HG03571 (cell line): ENCODE measurements around the gene HOMEZ.
"Not testable (repeated sequence)": the region's sequence is repeated elsewhere in the genome, so short reads cannot be mapped to it uniquely, and the experiment has no call there.

Experiments used
- ATAC-seq: cut with Tn5 transposase; IDR thresholded peaks from one replicate; pipeline ENCODE4 v1.9.1; 2021; ENCODE audit not compliant: unreplicated experiment

HOMEZ gene

DNA sequence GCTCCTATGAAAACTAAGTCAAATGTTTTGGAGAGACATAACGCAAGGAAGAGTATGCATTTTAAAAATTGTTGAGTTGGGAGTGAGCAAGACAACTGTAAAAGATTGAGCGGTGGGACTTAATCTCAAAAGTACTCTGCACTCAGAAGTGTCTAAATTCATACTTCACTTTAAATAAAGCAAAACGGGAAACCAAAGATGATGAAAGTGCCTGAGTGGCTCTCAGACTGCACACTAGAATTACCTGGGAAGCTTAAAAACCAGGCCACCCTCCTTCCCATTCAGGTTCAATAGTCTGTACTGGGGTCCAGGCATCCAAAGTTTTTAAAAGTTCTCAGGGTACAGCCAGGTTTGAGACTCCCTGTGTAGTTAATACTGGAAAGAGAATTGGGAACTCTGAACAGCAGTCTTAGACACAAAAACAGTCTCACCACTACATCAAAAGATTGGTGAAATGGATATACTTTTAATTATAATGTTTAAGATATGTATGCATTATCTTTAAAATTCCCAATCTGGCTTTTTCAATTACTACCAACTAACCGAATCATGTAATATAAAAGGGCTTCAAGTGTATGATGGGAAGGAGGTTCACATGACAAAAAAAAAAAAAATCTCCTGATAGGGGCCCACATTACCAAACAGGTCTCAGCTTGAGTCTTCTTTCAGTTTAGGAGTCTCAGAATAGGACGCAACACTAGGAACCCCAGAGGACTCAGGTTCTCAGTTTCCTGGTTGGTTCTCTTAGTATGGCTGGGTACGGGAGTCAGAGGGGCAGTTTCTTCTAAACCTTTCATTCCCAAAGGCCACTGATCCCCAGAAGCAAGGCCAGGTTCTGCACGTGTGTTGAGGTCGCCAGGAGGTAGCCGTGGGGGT is 1.0 kb downstream of the HOMEZ start:
- ATAC-seq, result no peak

DNA sequence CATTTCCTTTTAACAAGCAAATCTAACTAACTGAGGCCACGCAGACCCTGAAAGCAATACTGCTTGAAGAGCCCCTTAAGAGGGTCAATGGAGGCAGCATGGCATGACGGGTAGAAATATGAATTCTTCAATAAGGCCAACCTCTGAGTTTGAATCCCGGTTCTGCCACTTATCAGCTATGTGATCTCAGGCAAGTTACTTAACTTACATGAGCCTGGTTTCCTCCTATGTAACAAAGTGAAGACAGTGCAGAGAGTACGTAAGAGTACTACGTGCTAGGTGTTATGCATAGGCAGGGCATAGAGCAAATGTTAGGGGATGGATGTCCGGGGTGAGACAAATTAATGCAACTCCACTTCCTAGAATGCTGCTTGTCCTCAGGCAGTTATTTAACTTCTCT is 4.7 kb downstream of the HOMEZ start:
- ATAC-seq, result no peak

DNA sequence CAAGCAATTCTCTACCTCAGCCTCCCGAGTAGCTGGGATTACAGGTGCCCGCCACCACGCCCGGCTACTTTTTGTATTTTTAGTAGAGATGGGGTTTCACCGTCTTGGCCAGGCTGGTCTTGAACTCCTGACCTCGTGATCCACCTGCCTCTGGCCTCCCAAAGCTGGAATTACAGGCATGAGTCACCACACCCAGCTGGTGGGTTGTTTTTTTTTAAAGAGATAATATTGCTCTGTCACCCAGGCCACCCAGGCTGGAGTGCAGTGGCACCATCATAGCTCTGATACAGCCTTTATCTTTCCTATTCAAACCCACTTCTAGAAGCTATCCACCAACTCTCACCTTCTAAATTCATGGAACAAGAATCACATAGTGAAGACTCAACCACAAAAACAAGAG is 8.0 kb downstream of the HOMEZ start:
- ATAC-seq, result not testable (repeated sequence)

DNA sequence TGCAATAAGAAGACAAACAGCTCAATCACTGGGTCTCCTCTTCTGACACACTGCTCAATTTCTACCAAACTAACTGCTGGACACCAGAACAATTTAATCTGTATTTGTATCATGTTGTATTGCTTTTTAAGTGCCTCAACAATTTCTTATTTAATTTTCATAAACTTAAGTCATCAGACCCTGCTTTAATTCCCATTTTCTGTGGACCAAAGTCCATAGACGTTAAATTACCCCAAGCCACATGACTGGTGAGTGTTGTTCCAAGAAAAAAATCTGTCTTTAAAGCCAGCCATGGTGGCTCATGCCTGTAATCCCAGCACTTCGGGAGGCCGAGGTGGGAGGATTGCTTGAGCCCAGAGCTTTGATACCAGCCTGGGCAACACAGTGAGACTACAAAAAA is 8.7 kb downstream of the HOMEZ start:
- ATAC-seq, result no peak

DNA sequence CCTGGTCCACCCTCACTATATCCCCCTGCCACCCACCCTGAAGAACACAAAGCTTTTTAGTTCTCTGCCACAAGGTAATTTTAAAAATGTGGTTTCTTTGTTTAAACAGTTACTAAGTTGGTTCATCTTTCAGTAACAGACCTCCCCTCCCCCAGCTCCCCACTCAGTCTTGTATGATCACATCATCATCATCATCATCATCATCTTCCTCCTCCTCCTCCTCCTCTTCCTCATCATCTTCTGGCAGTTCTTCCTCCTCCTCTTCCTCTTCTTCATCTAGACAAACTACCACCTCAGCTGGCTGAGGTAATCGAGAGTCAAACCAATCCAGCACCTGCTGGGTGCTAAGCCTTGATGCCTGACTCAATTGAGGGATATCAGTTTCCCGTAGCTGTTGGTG is 10.5 kb downstream of the HOMEZ start:
- ATAC-seq, result no peak

DNA sequence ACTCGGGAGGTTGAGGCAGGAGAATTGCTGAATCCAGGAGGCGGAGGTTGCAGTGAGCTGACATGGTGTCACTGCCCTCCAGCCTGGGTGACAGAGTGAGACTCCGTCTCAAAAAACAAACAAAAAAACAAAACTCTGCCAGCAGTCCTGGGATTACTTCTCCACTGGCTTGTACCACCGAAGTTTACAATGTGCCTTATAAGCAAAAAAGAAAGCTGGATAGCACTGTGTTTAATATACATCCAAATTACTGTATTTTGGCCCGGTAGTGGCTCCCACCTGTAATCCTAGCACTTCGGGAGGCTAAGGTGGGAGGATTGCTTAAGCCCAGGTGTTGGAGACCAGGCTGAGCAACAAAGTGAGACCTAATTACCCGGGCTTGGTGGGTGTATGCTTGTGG is 16.7 kb downstream of the HOMEZ start:
- ATAC-seq, result no peak

DNA sequence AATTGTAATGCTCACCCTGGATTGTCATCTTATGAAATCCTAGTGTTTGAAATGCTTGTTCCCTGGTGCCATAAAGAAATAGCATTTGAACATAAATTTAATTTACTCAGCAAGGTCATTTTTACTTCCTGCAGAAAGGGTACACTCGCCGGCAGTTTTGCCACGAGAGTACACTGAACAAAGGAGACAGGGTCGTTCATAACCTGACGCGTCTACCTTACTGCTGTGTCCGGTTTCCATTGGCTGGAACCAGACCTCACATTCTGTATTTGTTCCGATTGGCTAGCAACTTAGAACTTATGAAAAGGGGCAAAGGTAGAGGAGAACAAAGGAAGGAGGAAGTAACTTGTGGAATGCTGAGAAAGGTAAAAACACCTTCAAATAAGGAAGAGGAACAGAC is 25.1 kb downstream of the HOMEZ start:
- ATAC-seq, result not testable (repeated sequence)

DNA sequence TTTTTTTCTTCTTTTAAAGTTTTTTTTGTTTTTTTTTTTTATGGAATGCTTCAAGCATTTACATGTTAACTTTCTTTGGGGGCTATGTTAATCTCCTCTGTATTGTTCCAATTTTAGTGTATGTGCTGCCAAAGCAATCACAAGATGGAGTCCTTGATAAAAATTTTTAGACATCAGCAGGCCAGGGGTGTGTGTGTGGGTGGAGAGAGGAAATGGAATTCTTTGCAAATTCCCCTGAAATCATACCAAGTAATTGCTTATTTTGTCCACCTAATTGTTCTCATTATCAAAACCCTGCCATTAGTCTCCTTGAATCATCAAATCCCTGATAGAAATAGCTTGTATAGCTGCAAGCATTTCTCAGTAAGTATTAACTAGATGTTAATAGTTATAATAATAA is 26.5 kb downstream of the HOMEZ start:
- no peak for ATAC-seq

DNA sequence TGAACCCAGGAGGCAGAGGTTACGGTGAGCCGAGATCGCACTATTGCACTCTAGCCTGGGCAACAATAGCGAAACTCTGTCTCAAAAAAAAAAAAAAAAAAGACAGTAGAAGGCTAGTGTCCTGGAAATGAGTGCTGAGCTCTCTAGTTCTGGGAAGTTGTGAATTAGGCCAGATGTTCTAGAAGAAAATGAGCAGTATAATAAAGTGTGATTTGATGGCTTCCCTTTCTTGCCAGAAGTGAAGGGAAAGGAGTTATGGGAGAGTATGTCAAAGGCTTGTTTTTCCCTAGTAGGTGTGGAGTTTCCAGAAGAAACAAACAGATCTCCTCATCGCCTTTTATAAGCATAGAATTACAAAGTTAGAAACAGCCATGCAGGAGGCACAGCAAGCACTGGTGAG is 27.7 kb downstream of the HOMEZ start:
- no peak for ATAC-seq

DNA sequence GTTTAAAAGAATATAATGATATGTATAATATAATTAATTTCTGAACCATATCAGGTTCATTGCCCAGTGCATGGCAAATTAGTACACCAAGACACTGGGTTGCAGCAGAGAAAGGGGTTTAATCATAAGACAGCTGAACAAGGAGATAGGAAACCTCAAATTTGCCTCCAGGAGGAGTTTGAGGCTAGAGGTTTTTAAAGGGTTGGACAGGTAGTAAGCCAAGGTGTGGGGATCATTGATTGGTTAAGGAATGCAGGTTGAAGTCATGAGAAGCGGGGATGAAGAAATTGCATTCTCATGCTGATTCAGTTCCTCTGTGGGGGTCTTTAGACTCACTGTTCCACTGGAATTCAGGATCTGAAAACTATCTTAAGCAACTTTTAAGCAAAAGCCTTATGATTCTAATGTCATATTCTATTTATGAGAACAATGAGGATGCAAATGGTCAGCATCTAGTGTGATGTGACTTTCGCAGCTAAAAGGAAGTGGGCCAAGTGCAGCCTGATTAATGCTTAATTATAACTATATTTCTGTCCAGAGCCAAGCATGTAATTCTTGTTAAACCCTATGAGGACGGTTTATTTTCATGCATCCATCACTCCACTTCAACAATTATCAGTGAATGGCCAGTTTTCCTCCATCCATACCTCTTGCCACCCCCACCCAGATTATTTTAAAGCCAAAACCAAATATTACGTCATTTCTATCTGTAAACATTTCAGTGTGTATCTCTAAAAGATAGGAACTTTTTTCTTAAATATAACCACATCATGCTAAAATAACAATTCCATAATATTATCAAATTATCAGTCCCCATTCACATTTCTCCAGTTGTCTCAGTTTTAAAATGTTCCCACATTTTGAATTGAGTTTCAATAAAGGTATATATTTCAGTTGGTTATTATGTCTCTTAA is 33.3 kb downstream of the HOMEZ start:
- no peak for ATAC-seq

DNA sequence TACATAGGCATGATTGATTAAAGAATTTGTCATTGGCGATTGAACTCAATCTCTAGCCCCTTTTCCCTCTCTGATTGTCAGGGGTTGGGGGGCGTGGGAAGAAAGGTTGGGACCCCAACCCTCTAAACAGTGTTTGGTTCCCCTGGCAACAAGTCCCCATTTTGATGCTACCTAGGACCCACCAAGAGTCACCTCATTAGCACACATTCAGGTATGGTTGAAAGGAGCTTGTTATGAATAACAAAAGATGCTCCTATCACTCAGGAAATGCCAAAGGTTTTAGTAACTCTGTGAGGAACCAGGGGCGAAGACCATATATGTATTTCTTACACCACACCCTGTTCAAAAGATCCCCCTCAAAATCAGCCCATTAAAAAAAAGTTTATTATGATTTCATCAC is 33.9 kb downstream of the HOMEZ start:
- no peak for ATAC-seq

DNA sequence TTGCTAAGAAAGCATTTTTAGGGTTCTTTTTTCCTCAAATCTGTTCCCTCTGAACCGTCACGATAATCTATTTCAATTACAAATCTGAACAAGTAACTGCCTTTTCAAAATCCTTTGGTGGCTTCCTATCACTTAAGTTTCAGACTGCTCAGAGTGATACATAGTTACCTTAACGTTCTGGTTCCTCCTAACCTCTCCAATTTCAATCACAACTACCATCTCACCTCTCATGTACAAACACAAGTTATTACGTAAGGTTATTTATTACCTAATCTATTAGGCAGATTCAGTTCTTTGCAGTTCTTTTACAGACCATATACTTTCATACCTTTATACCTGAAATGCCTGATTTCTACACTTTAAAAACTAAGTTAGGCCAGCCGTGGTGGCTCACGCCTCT is 36.1 kb downstream of the HOMEZ start:
- ATAC-seq, result no peak

DNA sequence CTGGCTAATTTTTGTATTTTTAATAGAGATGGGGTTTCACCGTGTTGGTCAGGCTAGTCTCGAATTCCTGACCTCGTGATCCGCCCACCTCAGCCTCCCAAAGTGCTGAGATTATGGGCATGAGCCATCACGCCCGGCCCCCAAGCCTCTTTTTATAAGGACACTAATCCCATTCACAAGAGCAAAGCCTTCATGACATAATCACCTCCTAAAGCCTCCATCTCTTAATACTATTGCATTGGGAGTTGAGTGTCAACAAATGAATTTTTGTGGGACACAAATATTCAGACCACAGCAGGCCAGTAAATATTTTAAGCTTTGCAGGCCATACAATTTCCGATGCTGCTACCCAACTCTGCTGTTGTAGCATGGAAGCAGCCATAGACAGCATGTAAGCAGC is 37.3 kb downstream of the HOMEZ start:
- no peak for ATAC-seq

DNA sequence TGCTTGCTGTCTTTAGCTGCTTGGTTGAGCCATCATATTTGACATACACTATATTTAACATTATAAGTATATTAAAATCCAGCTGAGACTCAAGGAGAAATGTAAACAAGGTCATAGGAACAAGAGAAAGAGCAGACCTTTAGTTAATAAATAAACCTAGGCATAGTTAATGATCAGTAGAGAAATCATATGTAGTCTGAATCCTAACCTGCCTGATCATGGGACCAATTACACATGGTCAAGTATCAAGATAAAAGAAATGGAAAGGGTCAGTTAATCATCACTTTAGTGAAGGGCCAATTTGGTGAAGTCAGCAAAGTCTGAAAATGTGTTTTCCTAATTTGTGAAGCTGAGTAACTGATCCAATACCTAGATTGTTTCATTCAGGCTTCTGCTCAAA is 40.6 kb downstream of the HOMEZ start:
- ATAC-seq, result no peak

DNA sequence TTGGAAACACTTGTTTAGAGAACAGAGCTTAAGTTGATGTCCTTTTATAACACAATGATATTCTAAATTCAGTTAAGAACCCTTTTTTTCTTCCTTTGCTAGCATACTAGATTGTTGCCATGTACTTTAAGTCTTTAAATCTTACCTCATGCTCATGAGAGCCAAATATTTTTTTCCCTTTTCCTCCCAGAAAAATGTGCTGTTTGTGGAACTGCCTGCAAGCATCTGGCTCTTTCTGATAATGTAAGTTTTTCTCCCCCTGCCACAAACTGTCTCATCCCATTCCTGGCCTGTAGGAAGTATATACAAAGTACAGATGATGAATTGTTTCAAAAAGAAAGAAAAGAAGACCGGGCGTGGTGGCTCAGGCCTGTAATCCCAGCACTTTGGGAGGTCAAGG is 42.9 kb downstream of the HOMEZ start:
- no peak for ATAC-seq

DNA sequence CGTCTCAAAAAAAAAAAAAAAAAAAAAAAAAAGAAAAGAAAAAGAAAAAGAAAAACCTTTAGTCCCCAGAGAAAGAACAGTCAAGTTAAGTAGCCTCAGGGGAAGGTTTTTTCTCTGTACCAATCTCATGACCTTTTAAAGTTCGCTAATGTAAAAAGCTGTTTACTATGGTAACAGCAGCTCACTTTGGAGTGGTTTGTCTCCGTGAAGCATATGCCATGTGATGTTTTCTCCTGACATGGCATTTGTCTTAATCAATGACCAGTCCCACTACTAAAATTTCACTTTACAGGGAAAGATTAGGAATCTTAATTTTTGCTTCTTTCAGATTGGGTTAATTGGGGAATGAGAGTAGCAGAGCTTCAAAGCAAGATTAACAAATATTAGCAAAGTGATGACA is 43.9 kb downstream of the HOMEZ start:
- ATAC-seq, result no peak

DNA sequence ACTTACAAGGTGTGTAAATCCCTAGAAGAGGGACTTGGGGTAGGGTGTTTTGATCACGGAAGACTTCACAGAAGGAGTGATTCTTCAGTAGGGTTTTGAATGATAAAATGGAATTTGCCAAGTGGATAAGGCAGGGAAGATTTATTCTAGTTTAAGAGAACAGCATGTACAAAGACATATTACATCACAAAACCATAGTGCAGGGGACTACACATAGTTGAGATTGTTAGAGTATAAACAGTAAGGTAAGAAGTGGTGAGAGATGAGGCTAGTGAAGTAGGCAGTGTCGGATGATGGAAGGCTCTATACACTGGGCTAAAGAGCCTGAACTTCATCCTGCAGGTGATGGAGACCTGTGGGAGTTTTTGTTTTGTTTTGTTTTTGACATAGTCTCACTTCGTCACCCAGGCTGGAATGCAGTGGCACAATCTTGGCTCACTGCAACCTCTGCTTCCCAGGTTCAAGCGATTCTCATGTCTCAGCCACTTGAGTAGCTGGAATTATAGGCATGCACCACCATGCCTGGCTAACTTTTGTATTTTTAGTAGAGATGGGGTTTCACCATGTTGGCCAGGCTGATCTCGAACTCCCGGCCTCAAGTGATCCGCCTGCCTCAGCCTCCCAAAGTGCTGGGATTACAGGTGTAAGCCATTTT is 44.7 kb downstream of the HOMEZ start:
- not testable (repeated sequence) for ATAC-seq

DNA sequence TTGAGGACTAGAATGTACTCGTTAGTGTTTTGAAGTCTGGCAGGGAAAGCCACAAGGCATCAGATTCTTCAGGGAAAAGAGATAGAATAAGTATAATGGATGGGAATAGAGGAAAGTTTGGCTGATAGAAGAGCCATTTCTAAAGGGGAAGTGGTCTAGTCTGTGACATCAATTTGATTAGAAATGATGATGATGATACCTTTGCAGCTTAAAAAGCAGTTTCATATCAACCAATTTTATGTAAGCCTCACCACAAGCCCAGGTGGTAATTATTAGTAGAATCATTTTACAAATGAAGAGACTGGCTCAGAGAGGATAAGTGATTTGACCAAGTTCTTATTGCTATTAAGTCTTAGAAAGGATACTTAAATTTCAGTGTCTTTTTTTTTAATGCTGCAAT is 45.3 kb downstream of the HOMEZ start:
- ATAC-seq, result no peak

DNA sequence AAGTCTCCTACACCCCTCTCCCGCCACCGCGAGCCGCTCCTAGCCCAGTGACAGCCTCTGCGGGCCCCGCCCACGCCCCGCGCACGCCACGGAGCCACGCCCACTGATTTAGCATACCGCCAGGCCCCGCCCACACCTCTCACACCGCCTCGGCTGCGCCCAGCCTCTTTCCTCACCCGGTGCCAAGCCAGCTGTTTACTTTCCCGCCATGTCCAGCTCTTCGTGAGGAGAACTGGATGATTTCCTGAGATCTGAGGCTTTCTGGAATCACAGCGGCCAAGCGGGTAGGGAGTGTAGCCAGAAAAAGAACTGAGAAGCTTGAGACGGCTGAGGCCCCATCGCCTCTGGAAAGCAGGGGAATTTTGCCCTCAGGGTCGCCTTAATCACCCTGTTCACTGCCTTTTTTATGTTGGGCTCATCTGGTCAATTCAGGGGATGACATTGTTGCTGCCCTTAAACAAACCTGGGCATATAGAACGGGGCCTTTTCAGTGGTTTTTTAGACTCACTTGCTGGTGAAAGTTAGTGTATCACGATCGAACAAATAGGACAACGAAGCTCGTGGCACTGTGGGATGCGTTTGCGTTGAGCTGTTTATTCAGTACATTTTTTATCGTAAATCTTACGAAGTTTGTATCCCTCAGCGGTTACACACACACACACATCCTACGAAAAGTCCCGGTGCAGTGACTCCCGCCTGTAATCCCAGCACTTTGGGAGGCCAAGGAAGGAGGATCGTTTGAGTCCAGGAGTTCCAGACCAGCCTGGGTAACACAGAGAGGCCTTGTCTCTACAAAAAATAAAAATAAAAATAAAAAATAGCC is 47.9 kb downstream of the HOMEZ start, which contains the start of gene RNF212B:
Gene RNF212B, plus strand, starts transcription at position 165 of the 823 bp plus-strand sequence. CDS start 2,410 bp downstream, outside the sequence.
- no peak for ATAC-seq

DNA sequence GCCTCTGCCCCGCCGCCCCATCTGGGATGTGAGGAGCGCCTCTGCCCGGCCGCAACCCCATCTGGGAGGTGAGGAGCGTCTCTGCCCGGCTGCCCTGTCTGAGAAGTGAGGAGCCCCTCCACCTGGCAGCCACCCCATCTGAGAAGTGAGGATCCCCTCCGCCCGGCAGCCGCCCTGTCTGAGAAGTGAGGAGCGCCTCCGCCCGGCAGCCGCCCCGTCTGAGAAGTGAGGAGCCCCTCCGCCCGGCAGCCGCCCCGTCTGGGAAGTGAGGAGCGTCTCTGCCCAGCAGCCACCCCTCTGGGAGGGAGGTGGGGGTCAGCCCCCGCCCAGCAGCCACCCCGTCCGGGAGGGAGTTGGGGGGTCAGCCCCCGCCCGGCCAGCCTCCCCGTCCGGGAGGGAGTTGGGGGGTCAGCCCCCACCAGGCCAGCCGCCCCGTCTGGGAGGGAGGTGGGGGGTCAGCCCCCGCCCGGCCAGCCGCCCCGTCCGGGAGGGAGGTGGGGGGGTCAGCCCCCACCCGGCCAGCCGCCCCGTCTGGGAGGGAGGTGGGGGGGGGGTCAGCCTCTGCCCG is 53.6 kb downstream of the HOMEZ start:
- not testable (repeated sequence) for ATAC-seq
